Neuronal stem cell (in vitro differentiated cells): Measurements from ENCODE around the gene PCED1B. TPM values are rescaled to one million over a fixed set of nuclear protein-coding genes. Genes with fewer than 3 reads are reported as not detected.

Experiments used
- DNase-seq: peaks from one replicate; pipeline ENCODE4 v3.0.0-alpha.2; 2013; ENCODE audit warnings: low spot score
- H2AFZ ChIP-seq: one replicate; pipeline ENCODE4 v1.6.1; 2013; ENCODE audit warnings: mild to moderate bottlenecking, low read length, inconsistent platforms
- H2AK5ac ChIP-seq: 2 replicates; pipeline ENCODE4 v1.6.1; 2013; ENCODE audit warnings: low read depth, mild to moderate bottlenecking, inconsistent platforms, low read length, moderate library complexity, mixed read lengths
- H2BK120ac ChIP-seq: 2 replicates; pipeline ENCODE4 v1.6.1; 2013; ENCODE audit warnings: low read depth, mild to moderate bottlenecking, inconsistent platforms, low read length, moderate library complexity, mixed read lengths
- H2BK12ac ChIP-seq: one replicate; pipeline ENCODE4 v1.6.1; 2013; ENCODE audit warnings: low read length, inconsistent platforms
- H2BK15ac ChIP-seq: 2 replicates; pipeline ENCODE4 v1.6.1; 2013; ENCODE audit warnings: mild to moderate bottlenecking, low read length, inconsistent platforms, mixed read lengths
- H2BK5ac ChIP-seq: one replicate; pipeline ENCODE4 v1.6.1; 2013; ENCODE audit warnings: inconsistent platforms, mild to moderate bottlenecking, low read length, moderate library complexity
- H3K14ac ChIP-seq: one replicate; pipeline ENCODE4 v1.6.1; 2013; ENCODE audit warnings: low read length, inconsistent platforms
- H3K18ac ChIP-seq: 2 replicates; pipeline ENCODE4 v1.6.1; 2013; ENCODE audit warnings: low read length, inconsistent platforms
- H3K23ac ChIP-seq: 2 replicates; pipeline ENCODE4 v1.6.1; 2013; ENCODE audit warnings: low read depth, mild to moderate bottlenecking, mixed read lengths, low read length, inconsistent platforms; ENCODE audit not compliant: poor library complexity
- H3K27ac ChIP-seq: replicated peaks from 3 replicates; pipeline ENCODE4 v1.5.1; 2013; ENCODE audit warnings: low read length, inconsistent platforms
- H3K27me3 ChIP-seq, 3 experiments: 2 replicates each; pipeline ENCODE4 v1.6.1; 2013; ENCODE audit warnings: low read length in 3 of 3, mild to moderate bottlenecking in 2 of 3, inconsistent platforms in 1 of 3, low read depth in 1 of 3, mixed read lengths in 1 of 3, moderate library complexity in 1 of 3; ENCODE audit not compliant: control insufficient read depth in 3 of 3, insufficient read depth in 3 of 3
- H3K36me3 ChIP-seq, 2 donors: replicated peaks in 1 of 2; 2 replicates each; pipeline ENCODE4 v1.6.1; 2013; ENCODE audit warnings: low read length in 2 of 2; ENCODE audit not compliant: control insufficient read depth in 2 of 2, insufficient read depth in 2 of 2
- H3K4ac ChIP-seq: 2 replicates; pipeline ENCODE4 v1.6.1; 2013; ENCODE audit warnings: inconsistent platforms, mild to moderate bottlenecking, low read length, moderate library complexity
- H3K4me1 ChIP-seq, 2 donors: 1 replicate in 1 of 2; 2 replicates in 1 of 2; pipeline ENCODE4 v1.6.1; 2013; ENCODE audit warnings: low read length in 2 of 2, low read depth in 1 of 2; ENCODE audit not compliant: control insufficient read depth in 2 of 2, insufficient read depth in 1 of 2
- H3K4me2 ChIP-seq: one replicate; pipeline ENCODE4 v1.6.1; 2013; ENCODE audit warnings: mild to moderate bottlenecking, low read length, inconsistent platforms; ENCODE audit not compliant: insufficient read depth, poor library complexity, severe bottlenecking
- H3K4me3 ChIP-seq, 2 donors: 2 replicates each; pipeline ENCODE4 v1.5.1; 2013; ENCODE audit warnings: low read length in 2 of 2, mild to moderate bottlenecking in 2 of 2, inconsistent platforms in 1 of 2, moderate library complexity in 1 of 2
- H3K79me1 ChIP-seq: one replicate; pipeline ENCODE4 v1.6.1; 2013; ENCODE audit warnings: low read depth, mild to moderate bottlenecking, inconsistent platforms, low read length, moderate library complexity
- H3K9ac ChIP-seq: one replicate; pipeline ENCODE4 v1.6.1; 2013; ENCODE audit warnings: mild to moderate bottlenecking, low read depth, low read length, inconsistent platforms; ENCODE audit not compliant: poor library complexity
- H3K9me3 ChIP-seq, 2 donors: replicated peaks in 1 of 2; 2 replicates each; pipeline versions ENCODE3 to v1.6.1; 2013; ENCODE audit warnings: low read length in 2 of 2, mild to moderate bottlenecking in 2 of 2, inconsistent platforms in 1 of 2, low read depth in 1 of 2, mixed read lengths in 1 of 2, moderate library complexity in 1 of 2; ENCODE audit not compliant: control insufficient read depth in 2 of 2, insufficient read depth in 1 of 2
- H4K8ac ChIP-seq: one replicate; pipeline ENCODE4 v1.6.1; 2013; ENCODE audit warnings: low read depth, mild to moderate bottlenecking, inconsistent platforms, low read length, moderate library complexity
- H4K91ac ChIP-seq: one replicate; pipeline ENCODE4 v1.6.1; 2013; ENCODE audit warnings: low read length, low read depth, mild to moderate bottlenecking, inconsistent platforms; ENCODE audit not compliant: poor library complexity
- WGBS, 2 donors: extraction: QIAGEN DNeasy Blood & Tissue Kit; methylation state at CpG; one replicate each; pipeline ENCODE4 v1.1.7; 2013; ENCODE audit warnings: missing lambda C conversion rate in 2 of 2, mixed read lengths in 1 of 2; ENCODE audit not compliant: insufficient read length in 2 of 2, insufficient replicate concordance in 1 of 2; ENCODE audit errors: extremely low coverage in 2 of 2; 5-methylcytosine and 5-hydroxymethylcytosine counted together
- small RNA-seq: library from polyadenylated mRNA; stranded (forward); fragments of <200 nt; extraction: miRNeasy Mini kit (QIAGEN cat#:217004); gene quantifications from one replicate; pipeline ENCODE3, GENCODE V24; 2013; ENCODE audit not compliant: insufficient read depth

The PCED1B gene

DNA sequence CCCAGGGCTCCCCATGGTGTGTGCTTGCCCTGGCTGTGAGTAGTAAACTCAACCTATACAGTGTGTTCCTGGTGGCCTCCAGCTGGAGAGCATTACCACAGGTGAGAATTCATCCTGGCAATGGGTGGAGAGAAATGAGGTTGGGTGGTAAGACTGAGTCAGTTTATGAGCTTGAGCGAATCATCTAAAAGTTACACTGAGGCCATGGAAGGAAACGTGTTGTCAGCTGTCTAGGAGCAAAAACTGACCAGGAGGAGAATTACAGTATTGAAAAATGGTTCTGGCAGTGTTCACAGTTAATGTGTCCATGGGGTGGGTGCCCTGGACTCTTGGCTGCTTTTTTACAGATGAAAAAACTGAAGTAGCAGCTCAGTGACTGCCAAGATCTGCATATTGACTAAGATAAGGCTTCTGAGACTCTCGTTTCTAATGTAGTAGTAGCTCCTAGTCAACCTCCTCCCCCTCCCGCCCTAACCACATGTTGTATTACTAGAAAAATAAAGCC lies 202.3 kb downstream of the PCED1B start:
- Histone ChIP-seq H2AK5ac (no peak overlapping the region), H4K8ac (no peak overlapping the region), H2BK15ac (no peak overlapping the region), H3K27me3 (no peaks in the 10 kb centered on the region), H3K4ac (no peak overlapping the region), H3K4me3 (no peak overlapping the region), H3K23ac (no peak overlapping the region), H3K14ac (no peak overlapping the region), H4K91ac (no peak overlapping the region), H2BK5ac (no peak overlapping the region), H3K18ac (no peak overlapping the region), H3K79me1 (no peaks in the 10 kb centered on the region), H3K36me3 (no peaks in the 10 kb centered on the region), H3K27ac (no peak overlapping the region), H3K4me2 (no peak overlapping the region), H3K9me3 (no peaks in the 10 kb centered on the region), H2AFZ (no peak overlapping the region), H3K9ac (no peak overlapping the region), H2BK120ac (no peak overlapping the region), H2BK12ac (no peak overlapping the region), H3K4me1 (no peaks in the 10 kb centered on the region)
- DNase-seq = no peak
- no CpG with 5 or more reads among the region's 4 CpGs for WGBS, 2 donors

DNA sequence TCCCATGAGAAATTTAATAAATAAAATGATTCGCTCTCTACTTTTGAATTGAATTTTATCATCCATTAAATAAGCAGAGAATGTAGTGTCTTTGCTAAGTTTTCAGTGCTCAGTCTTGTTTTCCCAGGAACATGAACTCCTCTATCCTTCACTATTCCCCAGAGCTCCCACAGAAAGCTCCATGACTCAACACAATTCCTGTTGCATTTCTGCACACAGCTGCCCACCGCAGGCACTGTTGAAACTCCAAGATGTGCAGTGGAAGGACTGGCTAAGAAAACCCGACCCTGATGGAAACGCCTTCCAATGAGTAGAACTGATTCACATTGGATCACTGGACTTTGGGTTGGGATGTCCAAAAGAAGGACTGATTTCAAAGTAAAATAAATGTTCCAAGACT lies 202.8 kb downstream of the PCED1B start:
- Histone ChIP-seq H3K9ac (no peak overlapping the region), H3K4me1 (no peaks in the 10 kb centered on the region), H2BK12ac (no peak overlapping the region), H3K27ac (no peak overlapping the region), H3K27me3 (no peaks in the 10 kb centered on the region), H2AFZ (no peak overlapping the region), H4K91ac (no peak overlapping the region), H2BK15ac (no peak overlapping the region), H3K4ac (no peak overlapping the region), H2BK5ac (no peak overlapping the region), H3K23ac (no peak overlapping the region), H2AK5ac (no peak overlapping the region), H3K4me3 (no peak overlapping the region), H3K18ac (no peak overlapping the region), H3K9me3 (no peaks in the 10 kb centered on the region), H3K79me1 (no peaks in the 10 kb centered on the region), H3K36me3 (no peaks in the 10 kb centered on the region), H2BK120ac (no peak overlapping the region), H4K8ac (no peak overlapping the region), H3K14ac (no peak overlapping the region), H3K4me2 (no peak overlapping the region)
- no peak for DNase-seq
- WGBS, 2 donors = no CpG with 5 or more reads among the region's 4 CpGs

Small RNAs within 50 kb of the gene (small RNA-seq; reads per million reads assigned to genes)
- gene MIR4698 = not detected
